MCF 10A (cell line): ENCODE data around the gene BTBD6. TPM values are rescaled to one million over a fixed set of nuclear protein-coding genes. Genes with fewer than 3 reads are reported as not detected.

ENCODE experiments used
- BruUV-seq: library from RNA; stranded (reverse); fragments of 400-500 nt; replicated peaks from 2 replicates; lab custom pipeline; 2021; lab: Mats Ljungman, UMichigan
- CTCF ChIA-PET: fragments of 300-600 bp; sonication (Branson Sonifier 250); formaldehyde crosslinking; extraction: SDS; loops from one replicate; lab custom pipeline; 2021; ENCODE audit warnings: antibody characterized with exemption, inconsistent platforms; lab: Yijun Ruan, JAX
- POLR2A ChIA-PET: fragments of 300-600, 350-650 bp; sonication (Branson Sonifier 250); formaldehyde crosslinking; extraction: SDS; loops from one replicate; lab custom pipeline; 2020; ENCODE audit warnings: antibody characterized with exemption, inconsistent platforms; lab: Yijun Ruan, JAX
- DNase-seq: peaks from one replicate; pipeline ENCODE4 v3.0.0-alpha.2; 2018; ENCODE audit not compliant: unreplicated experiment
- H3K27ac Mint-ChIP-seq: one replicate; pipeline ENCODE4 v1.8.0; 2022; ENCODE audit warnings: mild to moderate bottlenecking, low read depth, mixed read lengths; ENCODE audit not compliant: unreplicated experiment
- H3K27me3 Mint-ChIP-seq: one replicate; pipeline ENCODE4 v1.8.0; 2022; ENCODE audit warnings: mixed read lengths; ENCODE audit not compliant: insufficient read depth, unreplicated experiment
- H3K36me3 Mint-ChIP-seq: one replicate; pipeline ENCODE4 v1.8.0; 2022; ENCODE audit warnings: mild to moderate bottlenecking, moderate library complexity, mixed read lengths; ENCODE audit not compliant: insufficient read depth, unreplicated experiment
- H3K4me1 Mint-ChIP-seq: one replicate; pipeline ENCODE4 v1.8.0; 2022; ENCODE audit warnings: mixed read lengths; ENCODE audit not compliant: insufficient read depth, unreplicated experiment
- H3K4me3 Mint-ChIP-seq: one replicate; pipeline ENCODE4 v1.8.0; 2022; ENCODE audit warnings: mild to moderate bottlenecking, moderate library complexity, mixed read lengths; ENCODE audit not compliant: unreplicated experiment
- H3K9me3 Mint-ChIP-seq: one replicate; pipeline ENCODE4 v1.8.0; 2022; ENCODE audit warnings: mixed read lengths; ENCODE audit not compliant: unreplicated experiment
- CTCF ChIP-seq: fragments of 200-600 bp; IDR thresholded peaks from one replicate; pipeline ENCODE4 v1.8.0; 2022; ENCODE audit warnings: antibody characterized with exemption, mild to moderate bottlenecking; ENCODE audit not compliant: unreplicated experiment
- intact Hi-C: fragments of 100-400 bp; cut with micrococcal nuclease; formaldehyde crosslinking; loops from 2 replicates; pipeline ENCODE4 v1.14.1; 2022
- total RNA-seq: library from RNA; stranded (reverse); gene quantifications from 2 replicates; pipeline ENCODE4 v1.2.3, GENCODE V29; 2022

The BTBD6 gene
- total RNA-seq, 1 experiment from 2014 or later: 24.5 TPM

GRCh38 chr14:105269405-105269804 is 21.1 kb downstream of the BTBD6 start:
- H3K27ac Mint-ChIP-seq: no peak overlapping the region
- H3K4me1 Mint-ChIP-seq: no peaks in the 10 kb centered on the region
- no peak for DNase-seq
- no peaks in the 10 kb centered on the region for H3K9me3 Mint-ChIP-seq
- H3K27me3 Mint-ChIP-seq: no peaks in the 10 kb centered on the region
- intact Hi-C loops: no loop called here
- POLR2A ChIA-PET: no interaction called here
- CTCF ChIA-PET: interaction anchor here (0.6 to 0.7 kb wide), 2 partner anchors 18 to 294 kb away, joined by 3 to 4 read pairs; no protein-coding TSS in a partner anchor
- no peak for TF ChIP-seq CTCF
- BruUV-seq: no TSS peak
- peaks cover 38% of the 10 kb centered on the region for H3K36me3 Mint-ChIP-seq
- no peak overlapping the region for H3K4me3 Mint-ChIP-seq

DNA sequence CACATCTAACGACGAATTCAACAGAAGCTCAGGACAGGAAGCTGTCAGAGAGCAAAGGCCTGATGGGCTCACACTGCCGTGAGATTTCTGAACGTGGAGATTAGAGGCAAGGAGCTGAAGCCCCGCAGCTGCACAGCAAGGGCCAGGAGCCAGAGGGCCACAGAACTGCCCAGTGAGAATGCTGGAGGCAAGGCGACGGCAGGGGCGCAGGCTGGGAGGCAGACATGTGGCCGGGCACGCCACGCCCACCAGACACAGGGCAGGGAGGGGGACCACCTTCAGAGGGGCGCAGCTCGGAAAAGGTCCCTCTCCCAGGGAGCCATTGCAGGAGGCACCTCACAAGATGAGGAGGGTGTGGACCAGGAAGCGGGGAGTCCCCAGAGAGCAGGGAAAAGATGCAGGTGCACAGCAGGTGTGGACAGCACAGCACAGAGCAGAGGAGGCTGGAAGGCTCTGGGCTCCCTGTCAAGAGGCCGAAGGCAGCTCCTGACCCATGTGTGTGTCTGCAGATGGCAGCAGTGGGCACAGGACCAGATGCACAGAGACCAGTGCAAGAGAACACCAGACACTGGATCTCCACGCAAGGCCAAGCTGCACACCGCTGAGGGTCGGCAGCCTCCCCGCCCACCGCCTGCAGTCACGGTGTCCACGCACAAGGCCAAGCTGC is 23.0 kb downstream of the BTBD6 start:
- H3K4me3 Mint-ChIP-seq: no peak overlapping the region
- CTCF ChIA-PET: interaction anchor here (0.6 to 1.0 kb wide), 2 partner anchors 82 to 265 kb away, joined by 3 read pairs; no protein-coding TSS in a partner anchor
- no TSS peak for BruUV-seq
- no peaks in the 10 kb centered on the region for H3K9me3 Mint-ChIP-seq
- no peaks in the 10 kb centered on the region for H3K27me3 Mint-ChIP-seq
- intact Hi-C loops: no loop called here
- POLR2A ChIA-PET: no interaction called here
- peaks cover 20% of the 10 kb centered on the region for H3K36me3 Mint-ChIP-seq
- TF ChIP-seq CTCF: no peak
- H3K4me1 Mint-ChIP-seq: no peaks in the 10 kb centered on the region
- no peak overlapping the region for H3K27ac Mint-ChIP-seq
- DNase-seq: no peak

GRCh38 chr14:105272623-105273022 is 24.3 kb downstream of the BTBD6 start:
- Mint-ChIP-seq H3K9me3 (no peaks in the 10 kb centered on the region), H3K36me3 (peaks cover 9% of the 10 kb centered on the region), H3K4me1 (no peaks in the 10 kb centered on the region), H3K27ac (no peak overlapping the region), H3K4me3 (no peak overlapping the region), H3K27me3 (no peaks in the 10 kb centered on the region)
- DNase-seq: no peak
- ChIA-PET POLR2A (no interaction called here), CTCF (interaction anchor here (0.7 kb wide), 1 partner anchor 515 kb away, joined by 3 read pairs; no protein-coding TSS in a partner anchor)
- no TSS peak for BruUV-seq
- TF ChIP-seq CTCF: no peak
- intact Hi-C loops: no loop called here

- no peak for TF ChIP-seq CTCF
- no TSS peak for BruUV-seq
- DNase-seq: no peak
- Mint-ChIP-seq H3K9me3 (no peaks in the 10 kb centered on the region), H3K27ac (no peak overlapping the region), H3K4me3 (no peak overlapping the region), H3K27me3 (no peaks in the 10 kb centered on the region), H3K36me3 (peaks cover 11% of the 10 kb centered on the region), H3K4me1 (no peaks in the 10 kb centered on the region)
- ChIA-PET CTCF (interaction anchor here (0.7 kb wide), 1 partner anchor 515 kb away, joined by 3 read pairs; no protein-coding TSS in a partner anchor), POLR2A (no interaction called here)
- intact Hi-C loops: no loop called here
Measured at GRCh38 chr14:105273062-105273461, 24.7 kb downstream of the BTBD6 start.
